NCI-H446 (cell line): ENCODE data around the gene RPL10A.
"Not testable (repeated sequence)": the region's sequence is repeated elsewhere in the genome, so short reads cannot be mapped to it uniquely, and the experiment has no call there.

ENCODE experiments used
- DNase-seq, 2 experiments: peaks; one replicate each; lab custom pipeline; 2025; lab: John Stamatoyannopoulos, UW

The RPL10A gene

GRCh38 chr6:35468181-35468979 lies at the start of gene RPL10A:
Gene RPL10A, plus strand, starts transcription at chr6:35468401. Its CDS starts 34 bp downstream, at chr6:35468435.
- DNase-seq: peak; percentile 94 to 98

GRCh38 chr6:35419417-35419816 lies 48.8 kb upstream of the RPL10A start:
- DNase-seq: no peak

- no peak for DNase-seq
Observed at GRCh38 chr6:35419961-35420360, 48.2 kb upstream of the RPL10A start.

GRCh38 chr6:35425284-35425683 lies 42.9 kb upstream of the RPL10A start:
- DNase-seq: no peak

GRCh38 chr6:35426074-35426473 lies 42.1 kb upstream of the RPL10A start:
- no peak for DNase-seq

GRCh38 chr6:35427435-35427834 lies 40.8 kb upstream of the RPL10A start:
- DNase-seq: no peak

GRCh38 chr6:35427851-35428321 lies 40.3 kb upstream of the RPL10A start:
- DNase-seq: no peak

GRCh38 chr6:35428421-35429149 lies 39.6 kb upstream of the RPL10A start:
- no peak for DNase-seq

- DNase-seq: no peak
Observed at GRCh38 chr6:35429463-35429862, 38.7 kb upstream of the RPL10A start.

- DNase-seq: no peak
Observed at GRCh38 chr6:35432291-35432690, 35.9 kb upstream of the RPL10A start.

- DNase-seq: not testable (repeated sequence)
Observed at GRCh38 chr6:35432702-35433101, 35.5 kb upstream of the RPL10A start.

- no peak for DNase-seq
Observed at GRCh38 chr6:35435074-35435837, 32.9 kb upstream of the RPL10A start.

- no peak for DNase-seq
Observed at GRCh38 chr6:35436071-35436857, 31.9 kb upstream of the RPL10A start.

- DNase-seq: not testable (repeated sequence)
Observed at GRCh38 chr6:35438378-35439065, 29.7 kb upstream of the RPL10A start.

- no peak for DNase-seq
Observed at GRCh38 chr6:35439308-35439707, 28.9 kb upstream of the RPL10A start.

- no peak for DNase-seq
Observed at GRCh38 chr6:35441205-35441604, 27.0 kb upstream of the RPL10A start.

- no peak for DNase-seq
Observed at GRCh38 chr6:35441642-35442041, 26.6 kb upstream of the RPL10A start.

- no peak for DNase-seq
Observed at GRCh38 chr6:35442693-35443092, 25.5 kb upstream of the RPL10A start.

GRCh38 chr6:35443341-35444030 lies 24.7 kb upstream of the RPL10A start:
- peak in 1 of 2 experiments; percentile 30 for DNase-seq

GRCh38 chr6:35445691-35446090 lies 22.5 kb upstream of the RPL10A start:
- DNase-seq: no peak
